ENCODE data around the gene PDCD4. TPM values are rescaled to one million over a fixed set of nuclear protein-coding genes. Genes with fewer than 3 reads are reported as not detected.

PDCD4 gene
- total and polyA plus RNA-seq, 2 of the 8 experiments (the other 6 are each of a cell fraction or from before 2014, with no cell fraction given) = 3.3 to 26.8 TPM

DNA sequence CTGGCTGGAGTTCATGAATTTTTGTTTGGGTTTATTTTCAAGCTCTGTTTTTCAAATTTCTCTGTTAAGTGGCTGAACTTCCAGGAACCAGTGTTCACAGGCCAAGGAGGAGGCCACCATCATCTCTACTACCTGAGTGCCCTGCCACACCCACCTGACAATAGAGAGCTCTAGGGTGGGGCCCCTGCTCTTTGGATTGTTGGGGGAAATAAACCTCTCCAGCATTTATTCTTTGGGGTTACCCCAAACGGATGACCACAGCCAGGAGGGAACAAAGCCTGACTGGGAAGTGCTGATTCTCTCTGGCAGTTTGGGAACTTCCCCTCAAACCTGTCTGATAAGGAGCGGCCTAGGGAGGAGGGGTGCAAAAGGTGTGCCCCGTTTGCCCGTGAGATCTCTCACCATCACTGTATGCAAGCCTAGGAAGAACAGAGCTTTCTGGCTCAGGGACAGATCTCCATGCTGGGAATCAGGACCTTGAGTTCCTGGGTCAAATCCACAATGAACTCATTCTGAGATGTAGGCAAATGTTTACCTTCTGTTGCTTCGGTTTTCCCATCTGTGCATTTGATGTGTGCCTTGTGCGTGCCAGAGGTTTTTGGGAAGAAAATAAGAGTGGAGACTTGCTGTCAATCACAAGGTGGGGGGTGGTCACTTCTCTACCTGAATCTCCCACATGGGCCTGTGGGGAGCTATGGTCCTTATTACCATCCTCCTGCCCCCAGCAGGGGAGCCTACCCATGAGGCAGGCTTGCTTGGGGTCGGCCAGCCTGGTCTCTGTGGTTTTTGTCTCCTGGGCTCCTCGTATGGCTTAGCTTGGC, 27.7 kb upstream of the PDCD4 start:
- no peak overlapping the region for H3K4me3 ChIP-seq (ENCODE audit: extremely low read depth in 1 of 4, insufficient read depth in 2 of 4, low read depth in 3 of 4, low read length in 4 of 4)
- no peak overlapping the region for H4K8ac ChIP-seq (ENCODE audit: extremely low read depth, insufficient read depth, low read length)
- no peak overlapping the region for H2BK12ac ChIP-seq (ENCODE audit: low read depth, low read length)
- no peak for DNase-seq (ENCODE audit: low read depth in 1 of 2, low spot score in 2 of 2)
- H3K56ac ChIP-seq (replicated peaks; ENCODE audit: insufficient read length, low read depth, low read length) = no peak overlapping the region
- no peak for FAIRE-seq
- WGBS, 2 experiments (ENCODE audit: extremely low coverage in 1 of 2, insufficient coverage in 1 of 2, insufficient read length in 1 of 2, insufficient replicate concordance in 2 of 2, low coverage in 1 of 2, low lambda C conversion rate in 2 of 2, missing lambda C conversion rate in 1 of 2) = 87% methylated on average over 8 of the region's 8 CpGs; no CpG with 5 or more reads in 1 of the 2 experiments
- no peak overlapping the region for H3K18ac ChIP-seq (ENCODE audit: extremely low read depth, low read length)
- H3K9me3 ChIP-seq (ENCODE audit: insufficient read depth in 2 of 2, low read depth in 1 of 2, low read length in 1 of 2) = no peaks in the 10 kb centered on the region
- H3K27ac ChIP-seq (ENCODE audit: low read depth, low read length) = no peak overlapping the region
- H2AFZ ChIP-seq (ENCODE audit: low read length) = 0 out of 2 replicates have a peak overlapping the region, but pooled peaks have one; percentile 10
- H3K23me2 ChIP-seq (ENCODE audit: low read depth, low read length) = no peaks in the 10 kb centered on the region
- H3K9ac ChIP-seq (replicated peaks in 1 of 4; ENCODE audit: extremely low read depth in 1 of 4, low read depth in 3 of 4, low read length in 3 of 4) = no peak overlapping the region
- H3K23ac ChIP-seq (ENCODE audit: insufficient read length) = no peak overlapping the region
- H2BK120ac ChIP-seq (replicated peaks; ENCODE audit: low read depth, low read length) = no peak overlapping the region
- no peak overlapping the region for H3K4ac ChIP-seq (replicated peaks; ENCODE audit: insufficient read length, low read depth, low read length)
- H3K4me2 ChIP-seq (ENCODE audit: insufficient read depth in 1 of 2, low read depth in 2 of 2, low read length in 2 of 2) = no peak overlapping the region
- no peaks in the 10 kb centered on the region for H4K20me1 ChIP-seq (replicated peaks in 1 of 2; ENCODE audit: control insufficient read depth in 1 of 2, insufficient read depth in 2 of 2, low read length in 2 of 2)
- no peak for TF ChIP-seq HDAC2 (IDR thresholded peaks at IDR 0.05; ENCODE audit: borderline replicate concordance in 1 of 2, low read depth in 2 of 2, low read length in 2 of 2)
- no peak for TF ChIP-seq POLR2AphosphoS5 (IDR thresholded peaks at IDR 0.05; ENCODE audit: low read depth, low read length)
- TF ChIP-seq SP2 (IDR thresholded peaks at IDR 0.05; ENCODE audit: low read length) = no peak
- TF ChIP-seq EGR1 (IDR thresholded peaks at IDR 0.05; ENCODE audit: borderline replicate concordance, low read depth, low read length) = no peak
- no peak for TF ChIP-seq GTF2F1 (IDR thresholded peaks at IDR 0.05; ENCODE audit: borderline replicate concordance, low read depth, low read length)
- no peak for TF ChIP-seq CHD2 (IDR thresholded peaks at IDR 0.05; ENCODE audit: low read length)
- no peaks in the 10 kb centered on the region for H3K27me3 ChIP-seq (replicated peaks in 1 of 4; ENCODE audit: control insufficient read depth in 3 of 4, extremely low read depth in 1 of 4, insufficient read depth in 3 of 4, low read length in 3 of 4)
- H2BK15ac ChIP-seq (ENCODE audit: low read length) = no peak overlapping the region
- ChIA-PET POLR2A (ENCODE audit: partially characterized antibody) (no interaction called here), CTCF (ENCODE audit: partially characterized antibody) (interaction anchor here (0.6 to 1.5 kb wide), 7 partner anchors 9 to 1292 kb away, joined by 3 to 5 read pairs (median 4); no protein-coding TSS in a partner anchor)
- H3K4me1 ChIP-seq (replicated peaks in 1 of 4; ENCODE audit: control insufficient read depth in 3 of 4, insufficient read depth in 4 of 4, low read length in 3 of 4) = no peaks in the 10 kb centered on the region; a peak in 1 of 7 replicates
- H3K79me1 ChIP-seq (ENCODE audit: low read depth, low read length) = no peaks in the 10 kb centered on the region
- no peak overlapping the region for H3K14ac ChIP-seq (ENCODE audit: insufficient read length)
- H2AK5ac ChIP-seq (ENCODE audit: low read depth, low read length) = no peak overlapping the region
- no peak overlapping the region for H2BK20ac ChIP-seq (ENCODE audit: low read length)
- no peak overlapping the region for H2BK5ac ChIP-seq (ENCODE audit: low read depth, low read length)
- H3K36me3 ChIP-seq (ENCODE audit: control insufficient read depth in 2 of 4, insufficient read depth in 4 of 4, low read length in 3 of 4) = no peaks in the 10 kb centered on the region
- H3K79me2 ChIP-seq (ENCODE audit: control insufficient read depth in 1 of 2, insufficient read depth in 2 of 2, low read length in 2 of 2) = no peaks in the 10 kb centered on the region
- H4K91ac ChIP-seq (replicated peaks; ENCODE audit: insufficient read length, low read length) = no peak overlapping the region
- no peak overlapping the region for H4K5ac ChIP-seq (ENCODE audit: insufficient read length, low read depth, low read length)
